Activated CD8-positive, alpha-beta memory T cell treated with anti-CD3 and anti-CD28 coated beads for 36 hours (primary cell): Measurements from ENCODE around the gene ATXN1. TPM values are rescaled to one million over a fixed set of nuclear protein-coding genes. Genes with fewer than 3 reads are reported as not detected.

Source experiments
- CTCF ChIA-PET: fragments of 350-600 bp; sonication (Branson Sonifier 250); formaldehyde crosslinking; loops from one replicate; lab custom pipeline; 2021; ENCODE audit warnings: antibody characterized with exemption; lab: Charles Lee
- POLR2A ChIA-PET: fragments of 350-600 bp; sonication (Branson Sonifier 250); formaldehyde crosslinking; loops from one replicate; lab custom pipeline; 2021; ENCODE audit warnings: antibody characterized with exemption; lab: Charles Lee
- total RNA-seq, 2 experiments: library from RNA; stranded (reverse); gene quantifications; one replicate each; pipeline ENCODE4 v1.2.3, GENCODE V29; 2021

The ATXN1 gene
- total RNA-seq, 2 experiments from 2014 or later, result 75.0 to 85.3 TPM

DNA sequence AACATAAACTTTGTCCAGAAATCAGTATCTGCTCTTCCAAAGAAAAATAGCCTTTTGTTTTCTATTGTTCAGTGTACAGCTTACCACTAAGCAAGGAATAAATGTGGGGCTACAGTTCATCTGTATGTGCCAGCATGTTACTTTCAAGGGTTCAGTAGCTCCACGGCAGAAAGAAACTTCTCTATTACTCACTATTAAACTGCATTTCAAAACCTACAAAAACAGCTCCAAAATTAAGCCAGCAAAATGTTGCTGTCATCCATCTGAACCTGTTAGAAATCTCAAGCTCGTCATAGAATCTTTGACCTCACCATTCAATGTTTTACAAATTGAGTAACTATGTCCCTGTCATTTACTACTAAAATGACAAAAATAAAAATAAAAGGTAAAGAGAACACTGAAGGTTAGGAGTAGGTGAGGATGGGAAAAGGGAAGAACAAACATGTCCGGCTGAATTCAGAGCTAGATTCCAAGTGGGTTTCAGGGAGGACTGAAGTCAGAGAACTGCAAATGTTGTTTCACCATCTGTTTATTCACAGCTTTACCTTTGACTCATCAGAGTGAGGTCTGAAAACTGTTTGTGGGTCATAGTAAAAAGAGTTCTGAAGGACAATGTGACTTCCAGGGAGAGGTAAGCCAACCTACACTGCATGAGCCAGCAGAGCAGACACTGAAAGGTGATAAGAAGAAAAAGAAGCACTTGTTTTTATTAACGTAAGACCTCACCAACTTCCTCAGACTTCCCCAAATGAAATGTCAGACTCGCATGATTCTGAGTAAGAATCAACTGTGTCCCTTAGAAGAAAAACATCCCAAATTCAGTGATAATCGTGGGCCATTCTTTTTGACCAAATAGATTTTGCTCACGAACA, 62.0 kb downstream of the ATXN1 start:
- ChIA-PET CTCF (interaction anchor here (0.8 to 7.0 kb wide), 7 partner anchors 14 to 185 kb away, joined by 3 to 29 read pairs (median 4); partner anchors contain the start of gene ATXN1), POLR2A (interaction anchor here (0.6 to 2.2 kb wide), 15 partner anchors 9 to 263 kb away, joined by 3 to 29 read pairs (median 3); partner anchors contain the start of gene ATXN1)

DNA sequence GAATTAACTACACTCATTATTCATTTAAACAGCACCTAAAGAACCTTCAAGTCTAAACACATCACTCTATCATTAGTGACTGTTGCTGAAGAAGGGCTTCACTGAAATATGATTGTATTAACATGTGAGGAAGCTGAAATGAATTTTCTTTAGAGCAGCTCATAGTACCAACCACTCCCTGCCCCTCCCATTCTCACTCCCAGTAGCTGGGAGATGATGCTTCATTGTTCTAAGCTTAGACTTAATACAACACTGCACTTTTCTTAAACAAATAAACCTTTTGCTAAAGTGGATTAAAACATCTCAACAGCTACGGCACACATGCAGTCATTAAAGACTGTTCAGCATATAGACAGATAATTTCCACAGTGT, 63.1 kb downstream of the ATXN1 start:
- POLR2A ChIA-PET, result interaction anchor here (0.7 to 2.2 kb wide), 10 partner anchors 8 to 65 kb away, joined by 3 to 29 read pairs (median 5); partner anchors contain the start of gene ATXN1

DNA sequence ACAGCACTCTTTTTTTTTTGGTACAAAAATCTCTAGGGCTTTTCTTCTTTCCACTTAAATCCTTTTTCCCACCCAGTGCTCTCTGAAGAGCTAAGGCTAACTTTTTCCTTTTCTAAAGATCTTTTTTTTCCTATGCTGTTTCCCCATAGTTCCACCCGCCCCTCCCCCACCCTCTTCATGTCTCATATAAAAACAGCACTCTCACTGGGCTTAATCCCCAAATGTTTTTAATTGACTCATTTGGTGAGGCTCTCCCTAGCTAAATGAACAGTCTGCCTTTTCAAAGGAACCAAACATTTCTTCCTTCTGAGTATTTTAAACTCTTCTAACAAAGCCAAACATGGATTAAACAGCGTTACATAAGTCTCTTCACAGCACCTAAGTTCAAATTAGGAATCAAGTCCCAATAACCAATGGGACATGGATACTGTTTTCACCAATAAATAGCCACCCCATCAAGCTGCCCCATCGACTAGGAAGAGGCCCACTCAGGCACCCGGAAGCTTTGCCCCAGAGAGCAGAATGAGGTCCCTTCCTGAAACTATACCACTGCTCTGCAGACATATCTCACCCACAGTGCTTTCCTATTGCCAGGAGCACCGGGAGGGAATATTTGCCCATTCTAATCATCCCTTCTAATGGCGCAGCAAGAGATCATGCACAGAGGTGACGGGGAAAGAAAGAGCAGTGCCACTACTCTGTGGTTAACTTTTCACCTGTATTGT, 63.7 kb downstream of the ATXN1 start:
- POLR2A ChIA-PET, result interaction anchor here (0.7 to 2.2 kb wide), 5 partner anchors 27 to 65 kb away, joined by 3 to 13 read pairs (median 5); partner anchors contain the start of gene ATXN1
- CTCF ChIA-PET, result interaction anchor here (1.6 to 7.0 kb wide), 3 partner anchors 33 to 65 kb away, joined by 4 to 29 read pairs (median 4); partner anchors contain the start of gene ATXN1

More for the DNA sequence above, 63.1 kb downstream of the ATXN1 start:
- CTCF ChIA-PET, result interaction anchor here (0.8 to 7.0 kb wide), 5 partner anchors 13 to 184 kb away, joined by 3 to 29 read pairs (median 4); partner anchors contain the start of gene ATXN1

DNA sequence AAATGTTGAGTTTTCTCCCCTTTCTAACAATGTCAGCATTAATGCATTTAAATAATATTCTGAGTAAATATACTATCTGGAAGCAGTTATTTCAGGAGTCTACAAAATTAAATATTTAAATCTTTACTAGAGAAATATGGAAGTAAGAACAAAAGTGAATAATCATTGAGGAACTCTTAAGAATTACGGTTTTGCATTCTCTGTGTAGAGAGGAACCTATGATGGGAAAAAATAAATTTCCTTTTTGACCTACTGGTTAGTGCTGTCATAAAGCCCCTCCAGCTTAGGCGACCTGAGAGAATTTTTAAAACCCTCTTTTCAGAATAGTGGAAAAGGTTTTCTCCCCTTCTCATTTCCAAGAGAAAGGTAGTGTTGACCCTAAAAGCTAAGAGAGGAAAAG, 64.8 kb downstream of the ATXN1 start:
- ChIA-PET POLR2A (no interaction called here), CTCF (interaction anchor here (7.0 kb wide), 1 partner anchor 66 kb away, joined by 29 read pairs; the partner anchor contains the start of gene ATXN1)

DNA sequence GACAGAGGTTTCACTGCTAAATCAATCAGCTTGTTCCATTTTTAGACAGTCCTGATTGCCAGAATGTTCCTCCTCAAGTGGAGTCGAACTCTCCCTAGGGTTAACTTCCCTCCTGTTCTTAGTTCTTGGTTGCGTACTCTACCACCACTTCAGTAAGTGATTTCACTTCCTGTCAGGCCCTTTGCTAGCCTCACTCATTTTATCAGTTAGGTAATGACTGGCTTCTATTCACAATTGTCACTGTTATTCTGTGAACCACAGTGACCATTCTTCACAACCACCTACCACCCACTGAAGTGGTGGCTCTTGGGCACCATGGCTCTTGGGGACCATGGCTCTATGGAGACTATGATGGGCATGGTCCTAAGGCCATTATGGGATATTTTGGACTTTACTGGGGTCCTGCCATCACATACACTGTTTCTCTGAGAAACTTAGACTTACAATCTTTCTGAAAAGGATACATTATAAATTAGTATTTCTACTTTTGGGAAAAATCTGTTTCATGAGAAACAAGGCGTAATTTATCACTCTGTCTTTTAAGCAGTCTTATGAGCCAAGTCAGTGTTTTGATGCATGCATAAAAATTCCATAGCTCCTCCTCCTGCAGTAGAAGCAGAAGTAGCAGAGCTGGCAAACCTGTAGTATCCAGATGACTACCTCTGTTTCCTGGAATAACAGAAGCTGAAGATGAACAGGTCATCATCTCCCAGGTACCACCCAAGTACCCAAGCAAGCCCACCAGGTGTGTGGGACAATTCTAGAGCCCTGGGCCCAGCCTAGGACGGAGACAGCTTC, 66.3 kb downstream of the ATXN1 start:
- ChIA-PET POLR2A (interaction anchor here (0.6 to 1.1 kb wide), 2 partner anchors 37 to 67 kb away, joined by 4 to 6 read pairs; partner anchors contain the start of gene ATXN1), CTCF (interaction anchor here (0.7 to 7.0 kb wide), 4 partner anchors 34 to 270 kb away, joined by 3 to 29 read pairs (median 4); partner anchors contain the start of gene ATXN1)

DNA sequence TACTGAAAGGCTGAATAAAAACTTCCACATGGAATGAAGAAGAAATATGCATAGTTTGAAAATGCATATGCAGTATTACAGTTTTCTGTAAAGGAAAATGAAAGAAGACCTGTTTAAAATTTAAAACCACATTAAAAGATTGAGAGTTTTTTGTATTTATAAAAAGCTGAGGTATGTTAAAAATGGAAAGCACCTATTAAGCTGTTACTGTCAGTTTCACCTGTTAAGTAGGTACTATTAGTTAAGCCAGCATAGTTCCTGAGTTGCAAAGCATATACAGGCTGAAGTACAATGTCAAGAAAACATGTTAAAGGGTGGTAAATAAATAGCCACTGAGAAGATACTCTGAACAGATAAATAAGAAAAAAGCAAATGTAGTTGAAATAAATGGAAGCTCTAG, 69.9 kb downstream of the ATXN1 start:
- ChIA-PET POLR2A (interaction anchor here (0.9 to 2.1 kb wide), 3 partner anchors 8 to 179 kb away, joined by 3 to 7 read pairs (median 4); no protein-coding TSS in a partner anchor), CTCF (interaction anchor here (1.5 to 1.6 kb wide), 2 partner anchors 36 to 72 kb away, joined by 3 to 6 read pairs; no protein-coding TSS in a partner anchor)

DNA sequence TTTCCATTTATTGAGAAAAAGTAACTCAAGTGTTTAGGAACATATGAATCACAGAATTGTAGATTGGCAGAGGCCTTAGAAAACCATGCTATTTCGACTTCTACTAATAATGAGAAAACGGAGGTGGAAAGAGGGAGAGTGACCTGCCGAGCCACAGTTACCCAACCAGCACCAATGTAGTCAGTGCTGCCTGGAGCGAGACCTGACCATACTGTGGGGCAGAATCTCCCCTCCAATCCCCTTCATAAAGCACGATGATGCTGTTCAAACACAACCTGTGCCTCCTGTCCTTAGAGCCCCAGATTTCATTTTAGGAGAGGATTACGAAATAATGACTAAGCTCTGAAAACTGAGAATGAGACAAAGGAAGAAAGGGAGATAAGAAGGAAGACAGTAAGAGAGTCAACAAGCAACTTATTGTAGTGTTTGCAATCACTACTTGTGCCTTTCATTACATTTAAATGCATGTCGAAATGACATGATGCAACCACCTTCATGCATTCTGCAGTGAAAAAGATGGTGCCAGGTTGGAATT, 70.6 kb downstream of the ATXN1 start:
- ChIA-PET CTCF (interaction anchor here (1.5 to 1.6 kb wide), 2 partner anchors 37 to 72 kb away, joined by 3 to 6 read pairs; no protein-coding TSS in a partner anchor), POLR2A (interaction anchor here (0.9 to 2.1 kb wide), 4 partner anchors 8 to 178 kb away, joined by 3 to 7 read pairs (median 4); no protein-coding TSS in a partner anchor)

DNA sequence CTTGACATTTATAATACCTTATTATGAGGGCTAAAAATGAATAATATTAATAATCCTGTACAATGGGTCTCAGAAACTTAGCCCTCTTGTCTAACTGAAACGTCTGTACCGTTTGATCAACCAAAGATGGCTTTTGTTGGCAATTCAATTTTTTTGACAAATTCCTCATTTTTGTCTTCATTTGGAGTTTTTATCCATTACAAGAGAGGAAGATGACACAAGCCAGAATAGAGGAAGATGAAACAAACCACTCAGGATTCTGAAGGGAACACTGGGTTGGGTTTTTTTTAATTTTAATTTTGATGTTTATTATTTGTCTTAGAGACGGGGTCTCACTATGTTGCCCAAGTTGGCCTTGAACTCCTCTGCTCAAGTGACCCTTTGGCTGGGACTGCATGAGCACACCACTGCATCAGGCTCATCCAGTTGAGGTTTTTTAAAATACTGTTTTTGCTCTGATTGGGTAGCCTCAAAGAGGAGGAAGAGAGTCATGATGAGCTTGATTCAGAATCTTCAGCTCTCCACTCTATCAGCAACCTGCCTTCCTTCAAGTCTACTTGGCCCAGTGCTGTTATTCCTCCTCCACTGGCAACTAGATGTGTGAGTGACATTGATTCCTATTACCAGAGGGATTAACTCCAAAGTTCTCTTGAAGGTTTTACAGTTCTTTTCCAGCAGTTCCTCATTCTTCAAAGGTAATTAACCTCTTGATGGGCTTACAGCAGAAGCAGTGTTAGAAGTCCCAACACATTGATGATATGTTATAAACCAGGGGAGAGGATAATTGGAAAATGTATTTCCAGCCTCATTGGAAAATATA, 71.3 kb downstream of the ATXN1 start:
- ChIA-PET CTCF (interaction anchor here (0.9 to 1.6 kb wide), 3 partner anchors 10 to 73 kb away, joined by 3 to 6 read pairs (median 3); no protein-coding TSS in a partner anchor), POLR2A (interaction anchor here (0.6 to 2.1 kb wide), 5 partner anchors 9 to 57 kb away, joined by 3 to 7 read pairs (median 4); no protein-coding TSS in a partner anchor)

DNA sequence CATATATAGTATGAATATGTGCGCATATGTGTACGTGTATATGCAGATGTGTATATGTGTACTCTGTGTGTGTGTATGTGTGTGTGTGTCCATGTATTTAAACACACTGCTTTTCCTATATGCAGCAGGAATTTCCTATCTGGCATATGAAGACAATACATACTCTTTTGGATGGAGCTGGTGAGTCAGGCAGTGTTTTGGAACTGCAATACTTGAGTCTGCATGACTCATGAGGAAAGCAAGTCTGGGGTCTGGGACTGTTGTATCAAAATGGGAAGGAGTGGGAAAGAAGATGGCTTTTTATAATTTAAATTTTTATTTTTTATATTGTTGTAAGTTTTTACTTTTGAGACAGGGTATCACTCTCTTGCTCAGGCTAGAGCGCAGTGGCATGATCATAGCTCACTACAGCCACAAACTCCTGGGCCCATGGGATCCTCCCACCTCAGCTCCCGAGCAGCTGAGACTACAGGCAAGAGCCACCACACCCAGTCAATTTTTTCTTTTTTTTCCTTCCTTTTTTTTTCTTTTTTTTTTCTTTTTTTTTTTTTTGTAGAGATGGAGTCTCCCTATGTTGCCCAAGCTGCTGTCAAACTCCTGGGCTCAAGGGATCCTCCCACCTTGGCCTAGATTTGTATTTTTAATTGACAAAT, 72.2 kb downstream of the ATXN1 start:
- ChIA-PET CTCF (interaction anchor here (0.7 to 1.3 kb wide), 3 partner anchors 11 to 82 kb away, joined by 3 read pairs; no protein-coding TSS in a partner anchor), POLR2A (interaction anchor here (0.6 to 2.1 kb wide), 3 partner anchors 10 to 253 kb away, joined by 3 to 7 read pairs (median 4); no protein-coding TSS in a partner anchor)

DNA sequence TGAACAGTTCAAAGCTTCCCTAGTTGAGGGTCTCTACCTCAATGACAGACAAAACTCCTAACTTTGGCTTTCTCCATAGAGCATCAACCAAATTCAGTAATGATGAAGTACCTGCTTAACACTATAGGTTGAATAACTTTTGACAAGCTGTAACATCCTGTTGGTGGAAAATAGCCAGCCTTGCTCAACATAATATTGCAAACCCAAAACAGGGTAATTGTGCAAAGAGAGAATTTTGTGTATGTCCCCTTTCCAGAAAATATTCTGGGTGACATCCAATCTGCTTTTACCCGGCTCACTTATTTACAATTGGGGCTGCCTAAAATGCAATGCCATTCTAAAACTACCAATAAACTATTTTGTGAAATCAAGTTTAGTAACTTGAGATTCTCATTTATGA, 72.8 kb downstream of the ATXN1 start:
- CTCF ChIA-PET, result interaction anchor here (0.8 to 1.3 kb wide), 2 partner anchors 24 to 82 kb away, joined by 3 to 6 read pairs; no protein-coding TSS in a partner anchor
- POLR2A ChIA-PET, result interaction anchor here (1.1 kb wide), 1 partner anchor 10 kb away, joined by 3 read pairs; no protein-coding TSS in a partner anchor

DNA sequence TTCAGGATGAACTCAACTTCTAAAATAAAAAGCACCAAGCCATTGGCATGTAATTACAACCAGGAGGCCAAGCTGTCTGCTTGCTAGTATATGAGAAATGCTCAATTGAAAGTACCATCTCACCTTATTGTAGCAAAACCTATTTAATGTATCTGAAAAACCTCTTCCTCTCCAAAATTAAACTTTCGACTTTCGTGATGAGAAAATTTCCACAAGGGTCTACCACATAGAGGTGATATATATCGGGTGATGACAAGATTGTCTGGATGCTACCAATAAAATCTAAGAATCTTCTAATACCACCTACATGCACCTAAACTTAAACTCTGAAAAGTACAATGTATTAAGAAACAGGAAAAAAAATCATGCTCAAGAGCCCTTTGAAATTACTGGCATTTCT, 74.2 kb downstream of the ATXN1 start:
- POLR2A ChIA-PET, result no interaction called here
- CTCF ChIA-PET, result no interaction called here

DNA sequence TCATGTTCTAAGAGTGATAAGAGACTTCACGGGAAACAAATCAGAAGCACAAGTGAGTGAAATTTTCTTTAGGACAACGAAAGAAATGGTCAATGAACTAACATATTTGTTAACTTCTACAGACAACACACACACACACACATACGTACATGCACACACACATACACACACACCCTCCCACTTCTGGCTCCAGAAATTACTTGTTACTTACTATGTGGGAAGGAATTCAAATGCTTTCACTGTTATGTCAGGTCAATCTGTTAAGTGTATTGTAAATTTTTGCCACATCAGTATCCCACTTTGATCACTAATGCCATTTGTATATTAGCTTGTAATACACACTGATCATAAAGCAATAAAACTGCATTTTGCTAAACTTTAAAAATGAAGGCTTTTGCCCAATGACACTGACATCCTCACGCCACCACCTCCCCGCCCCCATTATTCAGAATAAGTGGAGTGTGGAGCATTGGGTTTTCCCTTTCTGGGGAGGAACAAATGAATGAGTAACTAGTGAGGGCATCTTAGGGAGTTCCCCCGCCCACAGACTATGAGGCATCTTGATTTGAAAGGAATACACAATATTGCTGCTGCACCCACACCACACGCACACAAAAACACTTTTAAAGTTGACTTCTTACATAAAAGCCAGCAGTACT, 76.2 kb downstream of the ATXN1 start:
- ChIA-PET POLR2A (interaction anchor here (1.4 kb wide), 1 partner anchor 14 kb away, joined by 3 read pairs; no protein-coding TSS in a partner anchor), CTCF (interaction anchor here (1.0 to 1.3 kb wide), 3 partner anchors 13 to 26 kb away, joined by 3 to 5 read pairs (median 3); no protein-coding TSS in a partner anchor)

DNA sequence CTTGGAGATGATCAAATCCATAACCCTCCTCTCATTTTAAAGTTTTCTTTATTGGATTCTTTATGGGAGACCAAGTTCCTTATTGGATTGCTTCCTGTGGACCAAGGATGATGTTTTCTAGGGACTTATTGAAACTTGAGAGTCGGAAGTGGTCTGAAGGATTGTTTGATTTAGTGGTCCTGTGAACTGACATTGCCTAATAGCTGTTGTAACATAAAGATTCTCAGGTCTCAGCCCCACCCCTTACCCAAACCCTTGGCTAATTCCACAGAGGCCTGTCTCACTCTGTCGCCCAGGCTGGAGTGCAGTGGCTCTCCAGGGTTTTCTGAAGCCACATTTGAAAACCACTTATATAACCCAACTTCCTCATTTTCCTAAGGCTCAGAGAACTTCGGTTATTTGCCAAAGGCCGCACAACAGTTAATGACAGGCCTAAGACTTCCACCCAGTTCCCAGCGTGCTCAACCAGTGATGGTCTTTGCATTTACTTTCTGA, 77.0 kb downstream of the ATXN1 start:
- ChIA-PET POLR2A (interaction anchor here (1.4 kb wide), 1 partner anchor 14 kb away, joined by 3 read pairs; no protein-coding TSS in a partner anchor), CTCF (no interaction called here)

DNA sequence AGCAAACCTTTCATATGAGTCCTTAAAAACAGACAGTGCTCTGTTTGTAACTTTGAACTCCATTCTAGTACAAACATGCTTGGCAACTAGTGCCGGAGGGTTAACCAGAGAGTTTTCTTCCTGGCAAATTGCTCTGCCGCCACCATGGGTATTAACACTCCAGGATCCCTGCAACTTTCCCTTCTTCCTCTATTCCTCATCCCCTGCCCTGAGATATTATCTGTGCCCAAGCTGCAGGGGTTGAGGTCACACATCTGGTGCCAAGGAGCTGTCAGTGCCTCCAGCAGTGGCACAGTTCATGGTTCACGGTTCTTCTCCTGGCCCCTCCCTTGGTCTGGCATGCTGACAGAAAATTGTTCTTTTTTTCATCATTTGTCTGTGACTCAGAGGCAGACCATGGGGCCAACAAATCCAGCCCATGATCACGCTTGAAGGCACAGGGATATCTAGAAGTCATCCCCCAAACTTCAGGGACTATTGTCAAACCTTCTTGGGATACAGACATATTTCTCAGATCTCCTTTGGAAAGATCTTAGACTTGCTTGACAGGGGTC, 77.5 kb downstream of the ATXN1 start:
- POLR2A ChIA-PET, result no interaction called here
- CTCF ChIA-PET, result no interaction called here
